HEK293 (cell line): ENCODE measurements around the gene MBNL2.

Experiments used
- CTCF ChIA-PET: fragments of 350-600 bp; formaldehyde crosslinking; extraction: SDS; loops from one replicate; lab custom pipeline; 2021; ENCODE audit warnings: antibody characterized with exemption; lab: Yijun Ruan, JAX
- POLR2A ChIA-PET: fragments of 300-600 bp; formaldehyde crosslinking; extraction: SDS; loops from one replicate; lab custom pipeline; 2020; ENCODE audit warnings: antibody characterized with exemption, inconsistent platforms; lab: Yijun Ruan, JAX
- H3K27ac ChIP-seq: fragments of 200-500 bp; sonication (Bioruptor generic); 2 replicates; pipeline ENCODE4 v1.5.1; 2014; ENCODE audit warnings: low read depth, low read length, control low read depth, inconsistent platforms; ENCODE audit errors: extremely low read depth
- H3K36me3 ChIP-seq, 2 experiments: fragments of 200-500 bp in 1 of 2; sonication (Bioruptor generic) in 1 of 2; 1 replicate in 1 of 2; 2 replicates in 1 of 2; pipeline ENCODE4 v1.5.1; 2014 to 2017; ENCODE audit warnings: inconsistent platforms in 2 of 2, low read length in 2 of 2; ENCODE audit not compliant: control insufficient read depth in 2 of 2, insufficient read depth in 1 of 2
- H3K4me1 ChIP-seq: fragments of 200-500 bp; sonication (Bioruptor generic); 2 replicates; pipeline ENCODE4 v1.5.1; 2014; ENCODE audit warnings: mild to moderate bottlenecking, low read length, inconsistent platforms; ENCODE audit not compliant: control insufficient read depth, insufficient read depth
- H3K4me3 ChIP-seq: 2 replicates; pipeline ENCODE4 v1.5.1; 2011; ENCODE audit warnings: low read depth, mild to moderate bottlenecking, control low read depth, low read length, moderate library complexity
- H3K9me3 ChIP-seq: fragments of 200-500 bp; sonication (Bioruptor generic); 2 replicates; pipeline ENCODE4 v1.5.1; 2014; ENCODE audit warnings: low read depth, low read length, inconsistent platforms; ENCODE audit not compliant: control insufficient read depth, insufficient read depth
- GLIS1 ChIP-seq: fragments of 450-650 bp; formaldehyde crosslinking; IDR thresholded peaks from 2 replicates; pipeline ENCODE4 v1.5.1; 2016; ENCODE audit warnings: missing biosample characterization, missing genetic modification characterization
- KLF1 ChIP-seq: fragments of 450-650 bp; formaldehyde crosslinking; IDR thresholded peaks from 2 replicates; pipeline ENCODE4 v1.5.1; 2016; ENCODE audit warnings: missing biosample characterization, missing genetic modification characterization
- MYNN ChIP-seq: fragments of 450-650 bp; formaldehyde crosslinking; IDR thresholded peaks from 2 replicates; pipeline ENCODE4 v1.5.1; 2016; ENCODE audit warnings: missing biosample characterization, missing genetic modification characterization, borderline replicate concordance
- OVOL3 ChIP-seq: fragments of 450-650 bp; formaldehyde crosslinking; IDR thresholded peaks from 2 replicates; pipeline ENCODE4 v1.5.1; 2016; ENCODE audit warnings: missing biosample characterization, missing genetic modification characterization
- SCRT1 ChIP-seq: fragments of 450-650 bp; formaldehyde crosslinking; IDR thresholded peaks from 2 replicates; pipeline ENCODE4 v1.5.1; 2016; ENCODE audit warnings: missing biosample characterization, missing genetic modification characterization, borderline replicate concordance
- TRIM28 ChIP-seq: IDR thresholded peaks from 2 replicates; pipeline ENCODE4 v1.6.1; 2011; ENCODE audit warnings: low read length, control low read depth, borderline replicate concordance
- WT1 ChIP-seq: fragments of 450-650 bp; formaldehyde crosslinking; IDR thresholded peaks from 2 replicates; pipeline ENCODE4 v1.5.1; 2016; ENCODE audit warnings: missing biosample characterization, missing genetic modification characterization
- ZBTB17 ChIP-seq: fragments of 450-650 bp; formaldehyde crosslinking; IDR thresholded peaks from 2 replicates; pipeline ENCODE4 v1.5.1; 2016; ENCODE audit warnings: missing biosample characterization, missing genetic modification characterization
- ZBTB48 ChIP-seq: fragments of 450-650 bp; formaldehyde crosslinking; IDR thresholded peaks from 2 replicates; pipeline ENCODE4 v1.5.1; 2016; ENCODE audit warnings: missing biosample characterization, missing genetic modification characterization
- ZNF138 ChIP-seq: fragments of 450-650 bp; formaldehyde crosslinking; IDR thresholded peaks from 2 replicates; pipeline ENCODE4 v1.5.1; 2016; ENCODE audit warnings: missing biosample characterization, missing genetic modification characterization, borderline replicate concordance
- ZNF140 ChIP-seq: fragments of 450-650 bp; formaldehyde crosslinking; IDR thresholded peaks from 2 replicates; pipeline ENCODE4 v1.5.1; 2016; ENCODE audit warnings: missing biosample characterization, missing genetic modification characterization
- ZNF146 ChIP-seq: fragments of 450-650 bp; formaldehyde crosslinking; IDR thresholded peaks from 2 replicates; pipeline ENCODE4 v1.5.1; 2016; ENCODE audit warnings: missing biosample characterization, missing genetic modification characterization
- ZNF202 ChIP-seq: fragments of 450-650 bp; formaldehyde crosslinking; IDR thresholded peaks from 2 replicates; pipeline ENCODE4 v1.5.1; 2016; ENCODE audit warnings: missing biosample characterization, missing genetic modification characterization, borderline replicate concordance
- ZNF211 ChIP-seq: fragments of 450-650 bp; formaldehyde crosslinking; IDR thresholded peaks from 2 replicates; pipeline ENCODE4 v1.5.1; 2016; ENCODE audit warnings: low read depth, missing biosample characterization, missing genetic modification characterization
- ZNF223 ChIP-seq: fragments of 450-650 bp; formaldehyde crosslinking; IDR thresholded peaks from 2 replicates; pipeline ENCODE4 v1.5.1; 2016; ENCODE audit warnings: missing biosample characterization, missing genetic modification characterization
- ZNF335 ChIP-seq: fragments of 450-650 bp; formaldehyde crosslinking; conservative IDR thresholded peaks from 2 replicates; pipeline ENCODE4 v1.5.1; 2016; ENCODE audit warnings: missing biosample characterization, missing genetic modification characterization
- ZNF426 ChIP-seq: fragments of 450-650 bp; formaldehyde crosslinking; IDR thresholded peaks from 2 replicates; pipeline ENCODE4 v1.5.1; 2017; ENCODE audit warnings: missing biosample characterization, missing genetic modification characterization, mild to moderate bottlenecking, inconsistent platforms, moderate library complexity
- ZNF433 ChIP-seq: fragments of 450-650 bp; formaldehyde crosslinking; IDR thresholded peaks from 2 replicates; pipeline ENCODE4 v1.5.1; 2016; ENCODE audit warnings: missing biosample characterization, missing genetic modification characterization, low read depth
- ZNF48 ChIP-seq: fragments of 450-650 bp; formaldehyde crosslinking; IDR thresholded peaks from 2 replicates; pipeline ENCODE4 v1.5.1; 2016; ENCODE audit warnings: missing biosample characterization, missing genetic modification characterization
- ZNF558 ChIP-seq: fragments of 450-650 bp; formaldehyde crosslinking; IDR thresholded peaks from 2 replicates; pipeline ENCODE4 v1.5.1; 2016; ENCODE audit warnings: missing biosample characterization, missing genetic modification characterization
- ZNF561 ChIP-seq: fragments of 450-650 bp; IDR thresholded peaks from 2 replicates; pipeline ENCODE4 v1.5.1; 2018; ENCODE audit warnings: missing biosample characterization, missing genetic modification characterization, borderline replicate concordance
- ZNF600 ChIP-seq: fragments of 450-650 bp; formaldehyde crosslinking; IDR thresholded peaks from 2 replicates; pipeline ENCODE4 v1.5.1; 2016; ENCODE audit warnings: missing biosample characterization, missing genetic modification characterization
- ZNF791 ChIP-seq: fragments of 450-650 bp; formaldehyde crosslinking; IDR thresholded peaks from 2 replicates; pipeline ENCODE4 v1.5.1; 2016; ENCODE audit warnings: missing biosample characterization, missing genetic modification characterization
- ZNF792 ChIP-seq: fragments of 450-650 bp; formaldehyde crosslinking; IDR thresholded peaks from 2 replicates; pipeline ENCODE4 v1.5.1; 2016; ENCODE audit warnings: missing biosample characterization, missing genetic modification characterization
- ZXDB ChIP-seq: fragments of 450-650 bp; formaldehyde crosslinking; IDR thresholded peaks from 2 replicates; pipeline ENCODE4 v1.5.1; 2016; ENCODE audit warnings: missing biosample characterization, missing genetic modification characterization
- TF ChIP-seq, protein P1 (sequence below): fragments of 450-650 bp; formaldehyde crosslinking; IDR thresholded peaks from 2 replicates; pipeline ENCODE4 v1.5.1; 2016; ENCODE audit warnings: missing biosample characterization, missing genetic modification characterization
- TF ChIP-seq, protein P2 (sequence below): fragments of 450-650 bp; formaldehyde crosslinking; conservative IDR thresholded peaks from 2 replicates; pipeline ENCODE4 v1.5.1; 2016; ENCODE audit warnings: low read depth, missing biosample characterization, missing genetic modification characterization

MBNL2 gene

DNA sequence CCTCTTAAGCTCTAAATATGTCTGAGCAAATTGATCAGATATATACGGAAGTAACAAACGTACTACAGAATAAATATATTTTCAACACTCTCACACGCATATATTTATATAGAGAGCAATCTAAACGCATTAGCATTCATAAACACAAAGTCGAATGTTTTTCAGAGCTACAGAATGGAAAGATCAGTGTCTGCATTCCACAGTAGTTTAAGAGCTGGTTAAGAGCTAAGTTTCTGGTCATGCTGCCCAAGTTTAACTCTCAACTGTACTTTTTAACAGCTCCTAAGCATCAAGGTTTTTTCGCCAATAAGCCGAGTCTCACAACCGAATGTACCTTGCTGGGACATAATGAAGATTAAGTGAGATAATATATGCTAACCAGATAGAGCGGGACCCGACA is 175.1 kb downstream of the MBNL2 start:
- no peaks in the 10 kb centered on the region for H3K9me3 ChIP-seq
- H3K4me1 ChIP-seq = no peaks in the 10 kb centered on the region
- TF ChIP-seq ZNF426 (tag by site-specific recombination) (no peak), ZNF558 (no peak), ZNF202 (tag by site-specific recombination) (no peak), ZNF138 (tag by site-specific recombination) (no peak), ZXDB (no peak), ZNF48 (no peak), WT1 (tag by site-specific recombination) (no peak), GLIS1 (tag by site-specific recombination) (no peak), ZBTB48 (no peak), ZNF791 (no peak)
- TF ChIP-seq, protein P1, sequence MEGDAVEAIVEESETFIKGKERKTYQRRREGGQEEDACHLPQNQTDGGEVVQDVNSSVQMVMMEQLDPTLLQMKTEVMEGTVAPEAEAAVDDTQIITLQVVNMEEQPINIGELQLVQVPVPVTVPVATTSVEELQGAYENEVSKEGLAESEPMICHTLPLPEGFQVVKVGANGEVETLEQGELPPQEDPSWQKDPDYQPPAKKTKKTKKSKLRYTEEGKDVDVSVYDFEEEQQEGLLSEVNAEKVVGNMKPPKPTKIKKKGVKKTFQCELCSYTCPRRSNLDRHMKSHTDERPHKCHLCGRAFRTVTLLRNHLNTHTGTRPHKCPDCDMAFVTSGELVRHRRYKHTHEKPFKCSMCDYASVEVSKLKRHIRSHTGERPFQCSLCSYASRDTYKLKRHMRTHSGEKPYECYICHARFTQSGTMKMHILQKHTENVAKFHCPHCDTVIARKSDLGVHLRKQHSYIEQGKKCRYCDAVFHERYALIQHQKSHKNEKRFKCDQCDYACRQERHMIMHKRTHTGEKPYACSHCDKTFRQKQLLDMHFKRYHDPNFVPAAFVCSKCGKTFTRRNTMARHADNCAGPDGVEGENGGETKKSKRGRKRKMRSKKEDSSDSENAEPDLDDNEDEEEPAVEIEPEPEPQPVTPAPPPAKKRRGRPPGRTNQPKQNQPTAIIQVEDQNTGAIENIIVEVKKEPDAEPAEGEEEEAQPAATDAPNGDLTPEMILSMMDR (tag by site-specific recombination) = no peak
- TF ChIP-seq, protein P2, sequence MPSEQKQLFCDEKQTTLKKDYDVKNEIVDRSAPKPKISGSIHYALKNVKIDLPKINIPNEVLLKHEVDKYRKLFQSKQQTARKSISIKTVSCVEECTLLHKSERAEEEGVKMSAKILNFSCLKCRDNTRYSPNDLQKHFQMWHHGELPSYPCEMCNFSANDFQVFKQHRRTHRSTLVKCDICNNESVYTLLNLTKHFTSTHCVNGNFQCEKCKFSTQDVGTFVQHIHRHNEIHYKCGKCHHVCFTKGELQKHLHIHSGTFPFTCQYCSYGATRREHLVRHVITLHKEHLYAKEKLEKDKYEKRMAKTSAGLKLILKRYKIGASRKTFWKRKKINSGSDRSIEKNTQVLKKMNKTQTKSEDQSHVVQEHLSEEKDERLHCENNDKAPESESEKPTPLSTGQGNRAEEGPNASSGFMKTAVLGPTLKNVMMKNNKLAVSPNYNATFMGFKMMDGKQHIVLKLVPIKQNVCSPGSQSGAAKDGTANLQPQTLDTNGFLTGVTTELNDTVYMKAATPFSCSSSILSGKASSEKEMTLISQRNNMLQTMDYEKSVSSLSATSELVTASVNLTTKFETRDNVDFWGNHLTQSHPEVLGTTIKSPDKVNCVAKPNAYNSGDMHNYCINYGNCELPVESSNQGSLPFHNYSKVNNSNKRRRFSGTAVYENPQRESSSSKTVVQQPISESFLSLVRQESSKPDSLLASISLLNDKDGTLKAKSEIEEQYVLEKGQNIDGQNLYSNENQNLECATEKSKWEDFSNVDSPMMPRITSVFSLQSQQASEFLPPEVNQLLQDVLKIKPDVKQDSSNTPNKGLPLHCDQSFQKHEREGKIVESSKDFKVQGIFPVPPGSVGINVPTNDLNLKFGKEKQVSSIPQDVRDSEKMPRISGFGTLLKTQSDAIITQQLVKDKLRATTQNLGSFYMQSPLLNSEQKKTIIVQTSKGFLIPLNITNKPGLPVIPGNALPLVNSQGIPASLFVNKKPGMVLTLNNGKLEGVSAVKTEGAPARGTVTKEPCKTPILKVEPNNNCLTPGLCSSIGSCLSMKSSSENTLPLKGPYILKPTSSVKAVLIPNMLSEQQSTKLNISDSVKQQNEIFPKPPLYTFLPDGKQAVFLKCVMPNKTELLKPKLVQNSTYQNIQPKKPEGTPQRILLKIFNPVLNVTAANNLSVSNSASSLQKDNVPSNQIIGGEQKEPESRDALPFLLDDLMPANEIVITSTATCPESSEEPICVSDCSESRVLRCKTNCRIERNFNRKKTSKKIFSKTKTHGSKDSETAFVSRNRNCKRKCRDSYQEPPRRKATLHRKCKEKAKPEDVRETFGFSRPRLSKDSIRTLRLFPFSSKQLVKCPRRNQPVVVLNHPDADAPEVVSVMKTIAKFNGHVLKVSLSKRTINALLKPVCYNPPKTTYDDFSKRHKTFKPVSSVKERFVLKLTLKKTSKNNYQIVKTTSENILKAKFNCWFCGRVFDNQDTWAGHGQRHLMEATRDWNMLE (tag by site-specific recombination) = no peak
- ChIA-PET CTCF (no interaction called here), POLR2A (no interaction called here)
- no peak overlapping the region for H3K27ac ChIP-seq
- H3K4me3 ChIP-seq = no peak overlapping the region
- no peaks in the 10 kb centered on the region for H3K36me3 ChIP-seq

DNA sequence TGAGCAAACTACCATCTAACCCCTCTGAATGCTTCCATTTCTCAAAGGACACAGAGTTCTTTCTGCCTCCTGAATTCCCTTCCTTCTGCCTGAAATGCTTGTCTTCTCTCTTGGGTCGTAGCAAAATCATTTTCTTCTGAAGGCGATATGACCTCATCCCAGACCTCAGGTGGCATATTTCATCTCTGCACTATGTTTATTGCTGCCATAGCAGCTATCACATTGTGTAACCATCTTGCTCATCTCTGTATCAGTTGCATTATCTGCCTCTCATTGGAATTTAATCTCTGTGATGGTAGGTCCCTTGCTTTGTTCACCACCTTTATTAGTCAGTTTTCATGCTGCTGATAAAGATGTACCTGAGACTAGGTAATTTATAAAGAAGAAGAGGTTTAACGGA is 179.3 kb downstream of the MBNL2 start:
- Histone ChIP-seq H3K4me3 (no peak overlapping the region), H3K27ac (no peak overlapping the region), H3K9me3 (no peaks in the 10 kb centered on the region), H3K36me3 (no peaks in the 10 kb centered on the region), H3K4me1 (no peaks in the 10 kb centered on the region)
- TF ChIP-seq ZNF223 (tag by site-specific recombination) = no peak
- no peak for TF ChIP-seq ZNF433 (tag by site-specific recombination)
- CTCF ChIA-PET = no interaction called here
- POLR2A ChIA-PET = no interaction called here

DNA sequence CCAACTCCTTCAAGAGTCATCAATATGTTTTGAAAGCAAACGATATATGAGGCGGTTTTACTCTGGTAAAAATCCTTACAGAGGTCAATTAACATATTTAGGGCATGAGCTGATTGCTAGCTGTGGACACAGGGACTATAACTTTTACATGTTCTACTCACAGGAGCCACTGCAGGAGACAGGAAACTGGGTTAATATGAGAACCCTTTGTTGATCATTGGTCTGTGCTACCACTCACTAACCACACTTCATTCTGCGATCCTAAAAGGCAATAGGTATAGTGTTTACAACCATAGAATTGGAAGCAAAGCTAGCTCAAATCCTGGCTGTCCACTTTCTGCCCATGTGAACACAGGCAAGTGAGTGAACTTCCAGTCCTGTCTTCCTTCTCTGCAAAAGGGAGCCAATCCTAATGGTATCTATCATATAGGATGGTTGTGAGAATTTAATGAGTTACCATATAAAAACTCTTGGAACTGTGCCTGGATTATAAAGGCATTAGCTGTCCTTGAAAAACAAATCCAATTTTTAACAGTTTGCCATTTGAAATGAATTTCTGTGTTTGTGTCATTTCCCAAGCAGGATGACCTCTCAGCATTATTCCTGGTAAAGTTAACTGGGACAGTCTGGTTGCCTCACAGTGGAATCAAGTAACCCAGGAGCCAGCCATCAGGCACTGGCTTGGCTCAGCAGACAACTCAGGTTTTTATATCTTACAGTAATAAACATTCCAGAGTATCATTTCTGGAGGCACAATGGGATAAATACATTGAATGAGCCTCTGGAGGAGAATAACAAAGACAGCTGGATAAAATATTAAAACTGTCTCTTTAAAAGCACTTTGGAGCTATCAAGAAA is 182.0 kb downstream of the MBNL2 start:
- Histone ChIP-seq H3K4me3 (no peak overlapping the region), H3K36me3 (no peaks in the 10 kb centered on the region), H3K27ac (no peak overlapping the region), H3K4me1 (no peaks in the 10 kb centered on the region), H3K9me3 (no peaks in the 10 kb centered on the region)
- POLR2A ChIA-PET = no interaction called here
- CTCF ChIA-PET = interaction anchor here (0.7 kb wide), 1 partner anchor 17 kb away, joined by 3 read pairs; no protein-coding TSS in a partner anchor
- TF ChIP-seq ZNF561 (no peak), MYNN (tag by site-specific recombination) (no peak), SCRT1 (no peak), ZNF792 (tag by site-specific recombination) (no peak), ZNF202 (tag by site-specific recombination) (no peak), ZNF140 (tag by site-specific recombination) (no peak), ZBTB17 (tag by site-specific recombination) (no peak), KLF1 (tag by site-specific recombination) (no peak), ZNF48 (no peak), TRIM28 (no peak), ZNF600 (tag by site-specific recombination) (no peak), ZNF211 (no peak), ZNF146 (no peak), OVOL3 (tag by site-specific recombination) (no peak), ZNF335 (tag by site-specific recombination) (no peak)
